ENCODE data around the gene TSC22D1.

TSC22D1 gene

GRCh38 chr13:44425041-44425814, 150.9 kb downstream of the TSC22D1 start:
- DNase-seq = no peak

DNA sequence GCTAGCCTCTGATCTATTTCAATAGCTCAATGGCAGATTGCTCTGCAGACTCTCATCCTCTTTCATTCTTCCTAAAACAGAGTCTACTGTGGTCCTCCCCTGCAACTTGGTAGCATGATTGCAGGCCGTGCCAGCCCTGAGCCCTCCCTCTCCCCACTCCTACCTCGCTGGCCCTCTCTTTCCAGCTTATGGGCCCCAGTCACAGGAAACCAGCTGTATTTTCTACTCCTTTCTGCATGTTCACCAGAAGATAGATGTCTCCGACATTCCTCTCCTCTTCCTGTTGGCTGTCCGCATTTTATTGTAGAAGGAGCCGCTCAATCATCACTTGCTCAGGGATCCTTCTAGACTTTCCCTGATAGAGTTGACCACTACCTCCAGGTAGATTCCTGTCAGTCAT, 152.3 kb downstream of the TSC22D1 start:
- no peak for DNase-seq

- DNase-seq = no peak
These were observed 153.1 kb downstream of the TSC22D1 start for GRCh38 chr13:44422755-44423643.

- DNase-seq = no peak
These were observed 154.1 kb downstream of the TSC22D1 start for GRCh38 chr13:44421853-44422525.

DNA sequence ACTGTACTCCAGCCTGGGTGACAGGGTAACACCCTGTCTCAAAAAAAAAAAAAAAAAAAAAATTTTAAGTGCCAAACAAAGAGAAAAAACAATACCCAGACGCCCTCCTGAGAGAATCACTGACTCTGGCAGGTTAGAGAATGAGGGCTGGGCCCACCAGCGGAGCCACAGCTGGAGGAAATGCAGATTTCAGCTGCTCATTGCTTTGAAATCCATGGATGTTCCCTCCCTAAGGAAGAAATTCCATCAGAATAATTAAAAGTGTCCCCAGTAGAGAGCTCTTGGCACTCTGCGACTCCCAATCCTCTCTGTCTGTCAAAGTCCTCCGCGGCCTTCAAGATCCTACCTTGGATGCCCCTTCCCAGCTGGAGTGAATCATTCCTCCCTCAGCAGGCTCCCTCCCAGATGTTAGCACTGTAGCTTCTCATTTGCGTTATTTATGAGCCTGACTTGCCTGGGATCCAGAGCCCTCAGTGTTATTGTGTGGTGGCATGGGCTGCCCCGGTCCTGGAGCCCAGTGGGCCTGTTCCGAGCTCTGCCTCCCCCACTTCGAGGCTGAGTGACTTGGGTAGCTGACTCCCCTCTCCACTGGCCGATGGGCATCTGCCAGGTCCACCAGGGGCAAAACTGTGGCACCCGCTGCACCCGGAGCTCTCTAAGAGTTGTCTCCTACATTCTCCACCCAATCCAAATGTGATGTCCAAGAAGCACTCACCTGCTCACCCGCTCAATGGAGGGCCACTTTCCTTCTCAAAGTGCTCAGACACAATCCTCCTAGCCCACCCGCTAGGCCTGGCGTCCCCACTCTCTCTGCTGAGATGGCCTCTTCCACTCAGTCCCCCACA, 155.5 kb downstream of the TSC22D1 start:
- DNase-seq = no peak

DNA sequence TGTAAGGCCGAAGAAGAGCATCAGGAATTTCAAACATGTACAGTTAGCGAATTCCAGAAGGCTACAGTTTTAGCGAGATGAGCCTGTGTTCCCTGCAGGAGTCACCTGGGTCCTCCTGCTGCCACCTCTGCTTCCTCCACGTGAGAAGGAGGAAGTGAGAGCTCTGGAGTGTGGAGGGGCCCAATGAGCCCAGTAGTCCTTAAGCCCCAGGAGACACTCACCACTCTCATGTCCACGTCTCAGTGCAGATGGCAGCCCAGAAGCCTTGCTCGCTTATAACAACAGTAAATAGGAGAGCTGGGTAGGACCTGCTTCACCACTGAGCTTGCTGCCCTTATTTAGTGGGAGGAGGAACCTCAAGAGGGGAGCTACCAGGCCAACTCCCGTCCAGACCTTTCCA, 158.3 kb downstream of the TSC22D1 start:
- DNase-seq = no peak

DNA sequence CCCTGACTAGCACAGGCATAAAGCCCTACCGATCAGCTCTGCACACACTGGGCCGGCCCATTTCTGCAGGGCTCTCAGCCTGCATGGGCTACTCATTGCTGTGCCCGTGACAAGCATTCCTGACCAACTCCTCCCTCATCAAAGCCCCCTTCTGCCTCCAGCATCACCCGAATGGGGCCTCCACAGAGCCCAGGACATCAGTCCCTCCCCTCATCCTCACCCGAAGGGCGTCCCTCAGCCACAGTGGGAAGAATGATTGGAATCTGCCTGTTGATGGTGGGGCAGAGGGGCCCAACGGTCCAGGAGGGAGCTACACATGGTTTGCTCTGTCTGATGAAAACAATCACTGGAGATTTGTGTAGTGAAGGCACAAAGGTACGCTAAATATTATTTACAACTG, 158.7 kb downstream of the TSC22D1 start:
- DNase-seq = no peak

DNA sequence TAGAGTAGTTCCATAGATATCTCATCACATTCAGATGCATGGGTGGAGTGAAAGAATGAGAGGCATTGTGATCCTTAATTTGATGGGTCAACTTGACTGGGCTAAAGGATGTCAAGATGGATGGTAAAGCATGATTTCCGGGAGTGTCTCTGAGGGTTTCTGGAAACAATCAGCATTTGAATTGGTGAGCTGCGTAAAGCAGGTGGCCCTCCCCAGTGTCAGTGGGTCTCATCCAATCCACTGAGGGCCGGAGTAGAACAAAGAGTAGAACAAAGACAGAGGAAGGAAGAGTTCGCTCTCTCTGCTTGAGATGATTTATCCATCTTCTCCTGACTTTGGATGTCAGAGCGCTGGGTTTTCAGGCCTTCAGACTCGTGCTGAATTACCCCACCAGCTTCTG, 159.4 kb downstream of the TSC22D1 start:
- DNase-seq = no peak

DNA sequence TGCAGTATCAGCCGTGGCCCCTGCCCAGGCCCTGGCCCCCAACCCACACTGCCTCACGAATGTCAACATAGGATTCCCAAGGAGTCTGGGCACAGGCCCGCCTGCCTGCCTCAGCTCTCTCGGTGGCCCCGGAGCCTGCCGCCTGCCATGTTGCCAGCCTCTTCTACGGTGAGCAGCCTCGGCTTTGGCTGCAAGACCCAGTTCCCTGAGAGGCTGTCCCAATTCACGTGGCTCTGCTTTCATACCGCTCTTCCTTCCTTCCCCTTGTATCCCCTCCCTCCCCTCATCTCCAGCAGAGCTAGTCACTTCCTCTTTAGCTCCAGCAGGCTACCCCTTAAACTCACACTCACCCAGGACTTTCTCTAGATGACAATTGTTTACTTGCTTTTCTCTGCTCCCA, 159.8 kb downstream of the TSC22D1 start:
- DNase-seq = no peak

DNA sequence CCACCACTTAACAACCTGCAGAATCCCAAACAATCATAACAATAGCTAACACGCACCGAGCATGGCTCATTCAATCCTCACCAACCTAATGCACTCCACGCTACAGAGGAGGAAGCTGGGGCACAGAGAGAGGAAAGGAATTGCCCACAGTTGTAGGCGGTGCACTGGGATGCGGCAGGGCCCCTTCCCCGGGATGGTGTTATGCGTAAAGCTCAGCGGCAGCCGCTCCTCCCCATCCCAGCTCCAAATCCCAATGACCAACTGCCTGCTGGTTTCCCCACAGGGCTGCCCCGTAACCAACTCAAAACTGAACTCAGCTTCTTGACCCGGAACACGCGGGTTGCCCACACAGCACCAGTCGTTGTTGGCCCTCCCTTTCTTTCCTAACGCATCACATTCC, 160.3 kb downstream of the TSC22D1 start:
- no peak for DNase-seq

- no peak for DNase-seq
These were observed 161.4 kb downstream of the TSC22D1 start for GRCh38 chr13:44414716-44415115.

DNA sequence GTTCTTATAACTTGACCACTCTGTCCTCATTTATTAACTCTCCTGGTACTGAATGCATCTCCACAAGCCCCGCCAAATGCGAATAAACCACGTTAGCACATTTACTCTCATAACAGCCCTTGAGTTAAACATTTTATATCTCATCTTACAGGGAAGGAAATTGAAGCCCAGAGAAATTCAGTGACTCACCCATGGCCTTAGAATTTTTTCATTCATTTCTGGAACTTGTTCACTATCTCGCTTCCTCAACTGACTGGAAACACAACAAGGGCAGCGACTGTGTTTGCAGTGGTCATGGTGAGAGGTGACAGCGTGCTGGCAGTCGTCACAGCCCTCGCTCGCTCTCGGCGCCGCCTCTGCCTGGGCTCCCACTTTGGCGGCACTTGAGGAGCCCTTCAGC, 163.0 kb downstream of the TSC22D1 start:
- DNase-seq = no peak

GRCh38 chr13:44412346-44412935, 163.7 kb downstream of the TSC22D1 start:
- DNase-seq = no peak

DNA sequence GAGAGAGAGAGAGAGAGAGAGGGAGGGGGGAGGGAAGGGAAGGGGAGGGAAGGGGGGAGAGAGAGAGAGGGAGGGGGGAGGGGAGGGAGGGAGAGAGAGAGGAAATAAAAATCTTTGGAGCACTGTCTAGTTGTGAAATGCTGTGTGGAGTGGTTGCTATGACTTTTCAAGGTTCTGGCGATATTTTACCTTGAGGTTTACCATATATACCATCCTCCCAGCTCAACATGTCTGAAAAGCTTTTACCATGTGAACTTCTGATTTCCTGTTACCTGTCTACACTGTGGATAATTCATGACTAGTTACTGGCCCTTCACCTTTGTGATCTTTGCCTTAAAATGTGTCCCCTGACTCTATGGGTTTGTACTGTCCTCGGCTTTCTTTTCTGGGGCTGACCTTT, 164.3 kb downstream of the TSC22D1 start:
- DNase-seq = no peak

- no peak for DNase-seq
These were observed 165.7 kb downstream of the TSC22D1 start for GRCh38 chr13:44410328-44410859.

- no peak for DNase-seq
These were observed 166.5 kb downstream of the TSC22D1 start for GRCh38 chr13:44409595-44409994.

GRCh38 chr13:44407891-44408290, 168.2 kb downstream of the TSC22D1 start:
- DNase-seq = no peak

GRCh38 chr13:44407379-44407778, 168.8 kb downstream of the TSC22D1 start:
- no peak for DNase-seq

GRCh38 chr13:44406617-44407016, 169.5 kb downstream of the TSC22D1 start:
- DNase-seq = no peak

DNA sequence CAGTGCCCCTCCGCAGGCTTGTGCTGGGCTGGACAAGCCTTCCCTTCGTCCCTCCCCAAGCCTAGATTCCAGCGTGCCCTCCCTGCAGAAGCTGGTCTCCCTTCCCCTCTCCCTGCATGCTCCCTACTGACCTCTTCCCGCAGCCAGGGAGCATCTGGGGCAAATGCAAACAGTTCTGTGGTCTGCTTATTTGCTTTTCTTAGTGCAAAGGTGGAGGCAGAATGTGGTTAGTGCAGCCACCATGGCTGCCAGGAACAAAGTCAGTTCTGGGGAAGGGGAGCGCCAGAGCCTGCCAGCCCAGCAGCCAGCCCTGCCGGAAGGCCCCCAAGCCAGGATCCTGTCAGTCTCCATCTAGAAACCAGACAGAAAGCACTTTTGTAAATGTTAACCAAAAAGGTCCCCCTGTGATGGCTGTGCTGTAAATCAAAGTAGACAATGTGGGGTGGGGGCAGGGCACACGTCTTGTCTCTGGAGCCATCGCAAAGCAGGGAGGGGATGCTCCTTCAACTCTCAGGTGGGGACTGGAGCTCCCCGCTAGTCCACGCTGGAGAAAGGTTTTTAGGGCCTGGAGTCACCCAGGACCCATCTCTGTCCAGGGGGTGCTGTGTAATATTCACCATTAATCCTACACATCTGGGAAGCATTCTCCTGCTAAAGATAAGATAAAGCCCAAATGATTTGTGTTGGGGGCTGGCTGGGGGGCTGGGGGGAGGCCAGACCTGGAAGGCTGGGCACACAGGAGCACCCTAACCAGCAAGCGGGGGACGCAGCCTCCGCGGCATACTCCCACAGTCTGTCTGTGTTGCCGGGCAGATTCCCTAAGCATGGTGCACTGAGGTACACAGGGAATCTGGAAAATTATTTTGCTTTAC, 171.6 kb downstream of the TSC22D1 start:
- DNase-seq = no peak

Measured in cerebellar nuclear complex (tissue), 1 donor.